GM21367 (cell line): ENCODE data around the gene HCK.

Source experiments
- ATAC-seq: cut with Tn5 transposase; IDR thresholded peaks from one replicate; pipeline ENCODE4 v1.9.1; 2021; ENCODE audit not compliant: unreplicated experiment

HCK gene

GRCh38 chr20:32052090-32052777 lies at the start of gene HCK:
HCK (plus strand) TSS chr20:32052242.
- ATAC-seq = no peak

GRCh38 chr20:32003325-32003724 lies 48.7 kb upstream of the HCK start:
- no peak for ATAC-seq

- no peak for ATAC-seq
Observed at GRCh38 chr20:32004963-32005362, 47.1 kb upstream of the HCK start.

GRCh38 chr20:32006053-32006452 lies 46.0 kb upstream of the HCK start:
- no peak for ATAC-seq

- no peak for ATAC-seq
Observed at GRCh38 chr20:32006841-32007786, 44.9 kb upstream of the HCK start.

GRCh38 chr20:32007787-32008616 lies 44.0 kb upstream of the HCK start:
- no peak for ATAC-seq

GRCh38 chr20:32009564-32009963 lies 42.5 kb upstream of the HCK start:
- ATAC-seq = no peak

- no peak for ATAC-seq
Observed at GRCh38 chr20:32010101-32010500, 41.9 kb upstream of the HCK start, which contains the start of gene CCM2L. CCM2L (plus strand) TSS chr20:32010438; CDS start chr20:32010455, 17 bp downstream.

GRCh38 chr20:32010666-32011065 lies 41.4 kb upstream of the HCK start:
- no peak for ATAC-seq

- ATAC-seq = no peak
Observed at GRCh38 chr20:32012159-32012688, 39.8 kb upstream of the HCK start.

GRCh38 chr20:32013326-32013725 lies 38.7 kb upstream of the HCK start:
- no peak for ATAC-seq

GRCh38 chr20:32017711-32018251 lies 34.3 kb upstream of the HCK start:
- no peak for ATAC-seq

- no peak for ATAC-seq
Observed at GRCh38 chr20:32018269-32019155, 33.5 kb upstream of the HCK start.

- no peak for ATAC-seq
Observed at GRCh38 chr20:32019156-32019510, 32.9 kb upstream of the HCK start.

GRCh38 chr20:32019563-32020463 lies 32.2 kb upstream of the HCK start:
- no peak for ATAC-seq

- ATAC-seq = no peak
Observed at GRCh38 chr20:32021091-32021490, 31.0 kb upstream of the HCK start.

- ATAC-seq = no peak
Observed at GRCh38 chr20:32024683-32025295, 27.3 kb upstream of the HCK start.

- ATAC-seq = no peak
Observed at GRCh38 chr20:32027643-32028042, 24.4 kb upstream of the HCK start.
